ENCODE data around the gene ACSS1.

- TF ChIP-seq CTCF (conservative IDR thresholded peaks at IDR 0.05; ENCODE audit: low read length) = no peak
- no peak for TF ChIP-seq EZH2phosphoT487 (IDR thresholded peaks at IDR 0.05; ENCODE audit: borderline replicate concordance)
These were observed 48.5 kb downstream of the ACSS1 start for GRCh38 chr20:25009218-25010145.

Measured in Loucy (cell line).